Fibroblast of skin of left biceps (primary cell): ENCODE results near the gene ZFP69B.
A peak's percentile ranks its signal among the peaks of the same experiment; 100 is the strongest.

Source experiments
- DNase-seq, 2 experiments: peaks; one replicate each; pipeline ENCODE4 v3.0.0-alpha.2; 2013; ENCODE audit warnings: low read depth in 2 of 2

The ZFP69B gene

DNA sequence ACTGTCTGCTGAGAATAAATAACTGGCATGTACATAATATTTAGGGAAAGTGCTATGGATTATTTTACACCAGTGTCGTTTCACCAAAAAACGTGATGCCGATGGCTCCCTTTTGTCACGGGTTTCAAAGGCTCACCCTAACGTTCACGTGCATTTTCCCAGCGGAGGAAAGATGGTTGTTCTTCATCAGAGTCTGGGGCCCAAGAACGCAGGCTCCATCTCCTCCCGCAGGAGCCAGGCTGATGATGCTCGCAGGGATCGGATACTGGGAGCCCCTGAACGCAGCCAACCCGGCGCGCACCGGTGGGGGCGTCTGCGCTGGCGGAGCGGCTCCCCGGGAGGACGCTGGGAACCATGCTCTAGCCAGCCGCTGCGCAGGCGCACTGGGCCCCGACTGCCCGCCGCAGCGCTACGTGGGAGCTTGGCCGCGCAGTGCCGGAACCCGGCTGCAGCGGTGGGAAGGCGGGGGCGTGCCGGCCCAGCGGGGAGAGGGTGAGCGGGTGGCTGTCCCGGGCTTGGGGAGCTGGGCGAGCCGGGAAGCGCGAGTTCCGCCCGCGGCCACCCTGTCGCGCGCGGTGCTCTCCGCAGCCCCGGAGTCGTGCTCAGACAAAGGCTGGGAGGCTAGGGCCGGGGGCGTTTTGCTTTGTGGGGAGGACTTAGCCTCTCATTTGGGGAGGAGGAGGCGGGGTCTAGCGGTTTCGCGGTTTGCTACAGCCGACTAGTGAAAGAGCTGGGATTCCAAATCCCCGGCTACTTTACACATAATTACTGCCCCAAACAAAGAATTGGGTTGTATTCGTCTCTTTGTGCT is at the start of gene ZFP69B:
ZFP69B (plus strand) TSS at position 793 of the 811 bp plus-strand sequence. CDS start 486 bp downstream, outside the sequence.
- peak; percentile 79 to 83 for DNase-seq

DNA sequence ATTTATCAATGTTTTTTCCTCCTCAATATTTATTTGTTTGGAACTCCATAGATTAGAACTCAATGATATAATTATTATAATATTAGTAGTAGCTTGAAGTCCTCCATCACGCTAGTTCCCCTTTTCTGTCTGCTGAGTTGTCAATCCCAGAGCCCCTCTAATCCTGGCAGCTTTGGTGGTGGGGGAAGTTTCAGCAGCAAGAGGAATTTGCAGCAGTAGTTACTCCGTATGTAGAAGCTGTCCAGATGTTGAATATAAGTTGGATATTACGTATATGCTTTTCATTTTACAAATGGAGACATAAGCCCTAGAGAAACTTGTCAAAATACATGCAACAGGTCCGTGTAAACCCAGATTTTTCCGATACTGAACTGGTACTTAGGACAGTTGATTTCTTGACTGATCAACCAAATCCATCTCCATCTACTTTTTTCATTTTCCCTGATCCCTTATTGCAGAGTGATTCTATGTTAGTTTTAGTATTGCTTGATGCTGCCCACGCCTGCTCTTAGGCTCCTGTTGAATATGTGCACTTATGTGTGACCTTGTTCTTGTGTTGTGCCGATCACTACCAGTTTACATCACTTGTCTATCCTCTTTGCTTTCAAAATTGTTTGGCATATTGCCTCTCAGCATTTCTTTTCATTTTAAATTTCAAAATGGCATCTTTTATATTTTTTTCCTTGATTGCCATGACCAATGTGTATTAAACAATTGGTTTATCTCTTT is 48.6 kb upstream of the ZFP69B start:
- no peak for DNase-seq

DNA sequence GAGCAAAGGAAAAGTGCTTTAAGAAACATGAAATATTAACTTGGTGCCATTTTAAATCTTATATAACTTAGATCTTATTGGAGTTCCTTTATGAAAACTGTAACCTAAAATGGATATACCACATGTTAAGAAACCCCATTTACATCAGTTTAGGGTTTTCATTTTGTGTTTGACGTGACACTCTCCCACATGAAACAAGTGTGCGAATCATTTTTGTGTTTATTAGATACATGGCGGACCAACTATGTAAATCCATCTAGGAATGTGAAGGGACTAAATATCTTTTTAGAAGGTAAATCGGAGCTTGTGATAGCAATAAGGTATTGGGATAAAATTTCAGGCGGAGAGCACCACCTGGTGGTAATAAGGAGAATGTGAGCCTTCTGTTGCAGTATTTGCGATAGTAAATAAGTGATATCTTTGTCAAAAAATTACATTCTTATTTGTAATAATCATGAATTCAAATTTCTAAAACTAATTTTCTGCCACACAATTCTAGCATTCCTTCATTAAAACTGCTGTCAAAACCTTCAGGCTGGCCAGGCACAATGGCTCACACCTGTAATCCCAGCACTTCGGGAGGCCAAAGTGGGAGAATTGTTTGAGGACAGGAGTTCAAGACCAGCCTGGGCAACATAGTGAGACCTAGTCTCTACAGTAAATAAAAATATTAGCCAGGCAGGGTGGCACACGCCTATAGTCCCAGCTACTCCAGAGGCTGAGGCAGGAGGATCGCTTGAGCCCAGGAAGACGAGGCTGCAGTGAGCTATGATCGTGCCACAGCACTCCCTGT is 45.4 kb upstream of the ZFP69B start:
- no peak for DNase-seq

DNA sequence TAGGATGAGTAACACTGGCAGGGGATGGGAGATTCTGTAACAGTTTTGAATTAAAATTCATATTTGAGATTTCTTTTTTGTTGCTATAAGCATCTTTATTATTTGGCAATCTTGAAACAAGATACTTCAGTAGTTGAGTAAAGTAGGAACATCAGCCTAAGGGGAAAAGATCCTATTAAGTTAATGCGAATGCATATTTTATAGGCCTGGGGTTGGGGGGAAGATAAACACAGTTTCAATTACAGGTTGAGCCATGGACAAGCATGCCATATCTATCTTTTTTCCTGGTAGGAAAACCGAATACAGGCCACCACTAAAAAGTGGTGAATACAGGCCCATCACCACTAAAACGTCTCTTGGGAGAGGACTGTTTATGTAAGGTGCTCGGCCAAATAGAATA is 44.5 kb upstream of the ZFP69B start:
- DNase-seq: no peak

DNA sequence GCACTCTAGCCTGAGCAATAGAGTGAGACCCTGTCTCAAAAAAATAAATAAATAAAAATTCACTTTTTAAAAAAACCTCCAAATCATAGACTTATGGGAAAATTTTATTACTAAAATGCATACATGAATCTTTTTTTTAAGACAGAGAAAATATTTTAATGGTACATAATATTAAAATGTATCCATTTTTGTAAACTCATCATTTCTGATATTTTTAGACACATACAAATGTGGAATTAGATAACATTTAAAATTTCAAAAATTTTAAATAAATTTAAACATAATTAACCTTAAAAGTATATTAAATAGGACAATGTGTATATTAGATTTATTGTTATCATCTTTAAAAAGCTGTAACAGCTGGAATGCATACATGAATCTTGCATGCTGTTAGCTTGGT is 42.8 kb upstream of the ZFP69B start:
- no peak for DNase-seq

DNA sequence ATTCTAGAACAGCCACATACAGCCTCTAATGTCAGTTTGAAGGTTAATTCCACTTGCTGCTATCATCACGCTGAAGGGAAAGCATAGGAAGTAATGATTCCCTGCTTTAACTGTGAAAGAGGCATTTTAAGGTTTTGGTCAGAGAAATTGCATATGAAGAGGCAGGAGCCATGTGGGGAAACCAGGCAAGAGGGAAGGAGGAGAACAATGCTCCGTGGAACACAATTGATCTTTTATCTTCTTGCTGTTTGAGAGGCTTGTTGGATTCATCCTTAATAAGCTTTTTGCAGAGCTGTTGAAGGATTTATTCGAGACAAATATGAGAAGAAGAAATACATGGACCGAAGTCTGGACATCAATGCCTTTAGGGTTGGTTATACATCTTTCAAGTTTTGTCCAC is 40.8 kb upstream of the ZFP69B start:
- no peak for DNase-seq

DNA sequence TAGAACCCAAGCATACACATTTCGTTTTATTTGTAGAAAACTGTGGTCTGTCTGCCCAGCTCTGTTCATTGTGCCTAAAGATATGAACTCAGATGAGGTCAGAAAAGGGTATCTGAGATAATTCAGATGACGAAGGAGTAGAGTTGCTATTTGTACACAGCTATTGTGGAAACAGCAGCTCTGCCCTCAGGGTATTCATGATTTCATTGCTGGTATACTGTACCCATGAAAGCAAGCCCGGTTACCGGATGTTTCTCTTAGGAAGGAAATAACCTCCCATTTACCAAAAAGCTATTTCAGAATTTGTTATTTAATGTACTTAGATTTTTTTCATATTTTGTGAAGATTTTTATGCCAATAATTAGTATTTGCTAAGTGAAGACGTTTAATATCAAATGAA is 39.0 kb upstream of the ZFP69B start:
- no peak for DNase-seq

DNA sequence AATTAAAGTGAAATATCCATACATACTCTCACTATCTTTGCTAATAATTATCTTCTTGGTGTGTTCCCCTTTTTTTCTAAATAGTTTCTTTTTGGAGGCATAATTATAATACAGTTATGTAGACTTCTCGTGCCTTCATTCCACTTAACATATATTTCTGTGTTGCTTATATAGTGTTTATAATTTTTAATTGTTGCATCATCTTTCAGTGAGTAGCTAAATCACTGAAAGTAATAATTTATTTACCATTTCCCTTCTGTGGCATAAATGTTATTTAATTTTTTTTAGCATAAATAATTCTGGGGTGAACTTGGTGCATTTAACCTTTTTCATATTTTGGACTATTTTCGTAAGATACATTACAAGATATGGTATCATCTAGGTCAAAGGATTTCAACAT is 38.4 kb upstream of the ZFP69B start:
- DNase-seq: no peak

DNA sequence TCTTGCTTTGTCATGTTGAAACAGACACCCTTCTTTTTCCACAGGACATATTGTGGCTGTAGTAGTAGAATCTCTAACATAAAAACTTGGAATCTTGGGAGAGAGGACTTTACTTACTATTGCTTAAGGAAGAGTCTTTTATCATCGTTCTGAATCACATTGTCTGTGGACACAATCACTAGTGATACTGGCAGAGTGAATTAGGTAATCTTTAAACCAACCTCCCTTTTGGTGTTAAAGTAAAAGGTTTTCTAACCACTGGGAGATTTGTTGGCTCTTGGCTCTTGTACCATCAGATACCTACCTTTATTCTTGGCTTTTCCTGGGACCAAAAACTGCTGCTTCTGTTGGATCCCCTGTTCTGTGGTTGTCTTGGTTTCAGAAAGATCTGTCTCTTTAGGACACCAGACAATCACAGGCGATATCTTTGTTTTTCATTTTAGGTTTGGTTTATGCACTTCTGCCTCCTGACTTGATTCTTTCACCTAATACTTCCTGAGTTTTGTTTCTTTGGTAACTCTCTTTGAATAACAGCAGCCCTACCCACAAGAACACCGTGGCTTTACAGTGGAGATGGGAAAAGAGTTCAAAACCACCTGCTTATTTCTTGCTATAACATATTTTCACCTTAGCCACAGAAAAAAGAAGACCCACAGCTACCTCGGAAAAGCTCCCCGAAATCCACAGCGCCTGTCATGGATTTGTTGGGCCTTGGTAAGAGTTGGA is 36.6 kb upstream of the ZFP69B start:
- no peak for DNase-seq

DNA sequence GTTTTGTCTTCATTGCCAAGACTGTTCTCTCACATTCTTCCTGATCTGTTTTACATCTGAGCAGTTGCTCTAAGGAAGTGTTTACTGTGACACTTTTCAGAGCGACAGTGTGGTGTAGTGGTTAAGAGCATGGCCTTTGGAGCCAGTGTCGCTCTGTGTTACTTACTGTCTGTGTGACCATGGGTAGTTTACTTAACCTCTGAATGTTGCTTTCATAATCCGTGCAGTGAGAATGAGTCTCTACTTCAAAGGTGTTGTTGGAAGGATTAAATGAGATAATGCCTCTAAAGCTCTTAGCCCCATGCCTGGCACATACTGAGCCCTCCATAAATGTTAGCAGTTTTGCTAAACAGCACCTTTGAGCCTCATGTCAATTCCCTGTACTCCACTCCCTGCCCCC is 35.9 kb upstream of the ZFP69B start:
- no peak for DNase-seq

DNA sequence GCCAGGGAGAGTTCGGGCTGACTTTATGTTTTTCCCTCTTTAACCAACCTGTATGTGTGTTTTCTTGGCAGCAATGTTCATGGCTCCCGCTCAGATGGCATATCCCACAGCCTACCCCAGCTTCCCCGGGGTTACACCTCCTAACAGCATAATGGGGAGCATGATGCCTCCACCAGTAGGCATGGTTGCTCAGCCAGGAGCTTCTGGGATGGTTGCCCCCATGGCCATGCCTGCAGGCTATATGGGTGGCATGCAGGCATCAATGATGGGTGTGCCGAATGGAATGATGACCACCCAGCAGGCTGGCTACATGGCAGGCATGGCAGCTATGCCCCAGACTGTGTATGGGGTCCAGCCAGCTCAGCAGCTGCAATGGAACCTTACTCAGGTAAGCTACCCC is 33.6 kb upstream of the ZFP69B start:
- no peak for DNase-seq

DNA sequence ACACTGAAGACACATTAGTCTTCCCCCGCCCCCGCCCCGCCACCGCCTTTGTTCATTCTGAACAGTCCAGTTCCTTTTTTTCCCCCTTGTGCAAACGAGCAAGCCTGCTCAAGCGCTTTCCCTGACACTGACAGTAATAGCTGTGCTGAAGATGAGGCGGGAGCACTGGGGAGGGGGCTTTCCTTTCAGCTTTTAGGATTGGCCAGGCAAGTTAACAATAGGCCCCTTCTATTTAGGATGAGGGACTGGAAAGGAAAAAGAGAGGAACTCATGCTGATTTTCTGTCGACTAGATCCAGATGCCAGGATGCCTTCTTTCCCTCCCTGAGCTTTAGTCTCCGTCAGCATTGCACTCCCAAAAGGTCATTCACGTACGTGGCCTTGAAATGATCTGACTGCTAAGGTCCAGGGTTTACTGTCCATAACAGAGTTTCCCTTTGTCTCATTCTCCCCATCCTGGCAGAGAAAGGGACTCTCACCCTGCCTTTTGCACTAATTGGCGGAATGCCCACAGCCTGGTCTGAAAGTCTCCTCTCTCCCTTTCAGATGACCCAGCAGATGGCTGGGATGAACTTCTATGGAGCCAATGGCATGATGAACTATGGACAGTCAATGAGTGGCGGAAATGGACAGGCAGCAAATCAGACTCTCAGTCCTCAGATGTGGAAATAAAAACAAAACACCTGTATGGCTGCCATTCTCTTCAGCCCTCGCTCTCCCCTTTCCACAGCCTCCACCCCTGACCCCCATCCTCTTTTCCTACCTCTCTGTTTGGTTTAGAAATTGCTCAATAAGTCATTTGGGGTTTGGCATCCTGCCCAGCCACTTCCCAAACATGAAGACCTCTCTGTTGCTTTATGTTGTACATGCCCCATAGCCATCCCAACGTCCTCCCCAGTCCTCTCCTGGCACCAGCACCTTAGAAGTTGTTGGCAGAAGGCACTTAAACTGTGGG is 28.6 kb upstream of the ZFP69B start:
- peak; percentile 5 to 6 for DNase-seq

DNA sequence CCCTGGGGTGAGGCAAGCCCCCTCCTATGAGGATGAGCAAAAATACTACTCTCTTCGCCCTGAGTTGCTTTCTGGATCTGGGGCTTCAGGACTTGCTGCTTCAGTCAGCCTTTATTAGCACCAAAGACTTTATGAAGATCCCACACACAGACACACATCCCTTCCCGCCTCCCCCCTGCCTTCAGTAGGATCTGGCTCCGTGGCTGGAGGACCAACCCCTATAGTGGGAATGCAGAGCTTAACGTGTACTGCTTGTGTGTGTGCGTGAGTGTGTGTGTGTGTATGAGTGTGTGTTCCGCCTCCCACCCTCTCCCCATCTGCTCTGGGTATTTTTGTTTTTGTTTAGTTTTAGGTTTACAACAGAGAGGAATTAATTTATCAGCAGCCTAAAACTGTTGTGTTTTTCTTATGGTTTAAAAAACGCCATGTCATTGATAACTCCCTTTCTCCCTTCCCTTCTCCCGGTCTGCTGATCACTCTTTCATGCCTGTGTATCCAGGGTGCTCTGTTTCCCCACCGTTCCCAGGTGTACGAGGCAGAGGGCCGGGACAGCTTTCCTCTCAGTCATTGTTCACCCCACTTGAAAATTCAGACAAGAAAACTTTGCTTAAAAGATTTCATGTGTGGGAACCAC is 27.5 kb upstream of the ZFP69B start:
- no peak for DNase-seq

DNA sequence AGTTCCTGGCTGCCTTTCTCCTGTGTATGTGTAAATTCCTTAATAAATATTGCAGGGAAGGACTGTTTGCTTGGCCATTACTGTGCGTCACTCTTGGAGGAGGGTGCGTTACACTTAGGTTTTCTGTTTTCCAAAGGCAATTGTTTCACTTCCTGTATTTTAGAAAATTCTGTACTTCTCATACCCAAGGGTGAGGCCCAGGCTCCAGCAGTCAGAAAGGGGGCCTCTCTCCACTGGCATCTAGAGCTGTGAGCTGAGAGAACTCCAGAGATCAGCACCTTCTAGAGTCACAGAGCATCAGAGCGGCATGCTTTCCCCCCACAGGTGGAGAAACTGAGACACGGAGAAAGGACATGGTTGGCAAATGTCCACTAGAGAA is 27.0 kb upstream of the ZFP69B start:
- no peak for DNase-seq

DNA sequence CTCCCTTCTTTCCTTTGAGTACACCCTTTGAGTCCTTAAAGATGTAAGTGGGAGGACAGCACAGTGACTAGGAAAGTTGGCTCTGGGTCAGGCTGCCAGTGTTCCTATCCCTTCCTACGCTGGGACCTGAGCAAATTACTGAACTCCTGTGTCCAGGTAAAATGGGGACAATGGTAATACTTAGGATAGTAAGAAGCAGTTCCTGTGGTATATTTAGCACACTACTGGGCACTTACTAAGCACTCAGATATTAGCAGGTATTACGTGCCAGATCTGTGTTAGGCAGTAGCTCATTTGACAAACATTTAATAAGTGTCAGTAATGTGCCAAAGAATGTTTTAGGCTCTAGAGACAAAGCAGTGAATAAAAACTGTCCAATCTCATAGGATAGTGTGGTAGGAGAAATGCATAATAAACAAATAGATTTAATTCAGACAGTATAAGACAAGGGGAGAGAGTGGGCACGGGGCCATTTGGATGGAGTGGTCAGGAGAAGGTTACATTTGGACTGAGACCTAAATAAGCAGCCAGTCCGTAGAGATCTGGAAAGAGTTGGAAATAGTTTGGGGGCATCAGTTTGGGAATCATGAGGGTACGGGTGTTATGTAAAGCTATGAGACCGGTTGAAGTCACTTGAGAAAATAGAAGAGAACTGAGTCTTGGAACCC is 26.2 kb upstream of the ZFP69B start:
- DNase-seq: no peak

DNA sequence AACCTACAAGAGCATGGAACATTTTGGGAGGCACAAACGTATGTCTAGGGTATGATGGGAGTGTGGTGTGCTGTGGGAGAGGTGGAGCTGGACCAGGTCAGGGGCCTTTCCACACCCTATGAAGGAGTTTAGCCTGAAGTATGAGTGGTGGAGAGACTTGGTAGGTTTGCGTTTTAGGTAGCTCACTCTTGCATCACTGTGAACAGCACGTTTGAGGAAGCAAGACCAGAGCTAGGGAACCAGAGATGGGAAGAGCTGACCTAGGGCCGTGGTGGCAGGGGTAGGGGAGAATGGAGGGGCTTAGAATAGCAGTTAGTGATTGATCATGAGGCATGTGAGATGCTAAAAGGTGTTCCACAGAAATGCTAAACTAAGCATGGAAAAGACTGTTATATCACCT is 25.1 kb upstream of the ZFP69B start:
- DNase-seq: no peak

DNA sequence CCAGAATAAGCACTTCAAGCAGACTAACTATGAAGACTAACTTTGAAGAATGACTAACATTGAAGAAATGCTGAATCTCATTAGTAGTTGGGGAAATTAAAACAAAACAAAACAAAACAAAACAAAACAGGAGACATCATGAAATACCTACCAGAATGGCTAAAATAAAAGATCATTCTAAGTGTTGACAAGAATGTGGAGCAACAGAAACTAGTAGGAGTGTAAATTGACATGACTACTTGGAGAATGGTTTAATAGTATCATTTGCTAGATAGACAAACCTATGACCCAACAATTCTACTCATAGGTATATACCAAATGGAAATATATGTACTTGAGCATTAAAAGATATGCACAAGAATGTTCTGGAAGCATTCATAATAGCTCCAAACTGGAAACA is 18.9 kb upstream of the ZFP69B start:
- DNase-seq: no peak

DNA sequence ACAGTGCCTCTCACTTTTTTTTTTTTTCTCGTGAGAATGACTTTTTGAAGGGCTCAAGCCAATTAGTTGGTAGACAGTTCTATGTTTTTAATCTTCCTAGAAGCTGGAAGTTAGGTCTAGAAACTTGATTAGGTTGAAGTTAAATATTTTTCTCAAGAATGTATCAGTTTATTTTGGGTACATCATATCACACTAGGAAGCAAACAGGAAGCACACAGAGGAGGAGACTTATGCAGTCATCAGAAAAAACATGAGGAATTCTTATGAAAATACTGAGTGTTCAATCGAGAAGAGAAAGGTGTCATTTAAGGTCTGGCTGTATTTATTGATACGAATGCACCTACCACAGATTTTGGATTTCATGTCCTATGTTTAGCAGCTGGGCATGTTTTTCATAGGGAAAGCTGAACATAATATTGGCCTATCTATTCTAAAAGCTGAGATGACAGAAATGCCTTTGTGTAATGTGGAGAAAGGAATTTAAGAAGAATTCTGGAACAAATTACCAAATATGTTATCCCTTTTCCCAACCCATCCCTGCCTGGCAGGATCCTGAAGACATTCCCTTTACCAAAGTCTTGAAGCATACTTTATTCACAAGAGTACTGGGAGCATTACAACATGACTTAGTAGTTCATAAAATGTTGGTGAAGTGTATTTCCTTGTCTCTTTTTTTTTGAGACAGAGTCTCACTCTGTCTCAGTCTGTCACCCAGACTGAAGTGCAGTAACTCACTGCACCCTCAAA is 17.5 kb upstream of the ZFP69B start:
- peak in 1 of 2 experiments; percentile 2 for DNase-seq

DNA sequence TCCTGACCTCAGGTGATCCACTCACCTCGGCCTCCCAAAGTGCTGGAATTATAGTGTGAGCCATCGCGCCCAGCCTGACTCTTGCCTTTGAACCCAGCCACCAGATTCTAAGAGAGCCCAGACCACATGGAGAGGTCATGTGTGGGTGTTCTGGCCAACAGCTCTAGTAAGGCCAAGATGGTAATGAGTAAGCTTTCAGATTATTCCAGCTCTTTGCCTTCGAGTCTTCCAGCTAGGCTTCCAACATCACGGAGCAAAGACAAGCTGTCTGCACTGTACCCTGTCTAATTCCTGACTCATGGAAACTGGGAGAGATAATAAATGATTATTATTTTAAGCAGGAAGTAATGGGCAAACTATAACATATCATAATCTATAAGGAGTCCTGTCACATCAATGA is 14.8 kb upstream of the ZFP69B start:
- no peak for DNase-seq
